Muscle of leg (tissue), 11 donors: Measurements from ENCODE around the gene EDEM1. TPM values are rescaled to one million over a fixed set of nuclear protein-coding genes. Genes with fewer than 3 reads are reported as not detected.
A peak's percentile ranks its signal among the peaks of the same experiment; 100 is the strongest.

Source experiments
- DNase-seq: peaks from one replicate; pipeline ENCODE4 v3.0.0; 2013
- H3K27ac ChIP-seq: one replicate; pipeline ENCODE4 v1.5.1; 2013; ENCODE audit warnings: mild to moderate bottlenecking, low read length, control low read depth
- H3K27me3 ChIP-seq: one replicate; pipeline ENCODE4 v1.6.1; 2013; ENCODE audit warnings: low read length; ENCODE audit not compliant: control insufficient read depth, insufficient read depth
- H3K36me3 ChIP-seq: one replicate; pipeline ENCODE4 v1.6.1; 2013; ENCODE audit warnings: low read length; ENCODE audit not compliant: control insufficient read depth, insufficient read depth
- H3K4me1 ChIP-seq: one replicate; pipeline ENCODE4 v1.6.1; 2013; ENCODE audit warnings: low read length; ENCODE audit not compliant: control insufficient read depth, insufficient read depth
- H3K4me3 ChIP-seq: one replicate; pipeline ENCODE4 v1.5.1; 2013; ENCODE audit warnings: low read length, control low read depth
- H3K9me3 ChIP-seq: replicated peaks from 2 replicates; pipeline ENCODE4 v1.6.1; 2013; ENCODE audit warnings: low read depth, low read length; ENCODE audit not compliant: control insufficient read depth
- WGBS: methylation state at CpG from one replicate; pipeline ENCODE4 v1.1.5; 2013; ENCODE audit warnings: missing lambda C conversion rate; ENCODE audit not compliant: insufficient coverage; 5-methylcytosine and 5-hydroxymethylcytosine counted together
- polyA plus RNA-seq, 8 donors: library from polyadenylated mRNA; unstranded; fragments of 120-200 nt; gene quantifications; one replicate each; pipeline versions ENCODE4 v1.2.1 to v1.2.3, GENCODE V29; 2013; ENCODE audit warnings: inconsistent platforms in 1 of 8, low replicate concordance in 1 of 8; ENCODE audit not compliant: insufficient read length in 8 of 8, insufficient read depth in 1 of 8
- total RNA-seq: library from RNA; stranded (reverse); fragments of 120-200 nt; gene quantifications from one replicate; pipeline ENCODE4 v1.2.4, GENCODE V29; 2013

EDEM1 gene
- total and polyA plus RNA-seq, 9 donors: 6.6 to 13.2 (median 9.1) TPM

- DNase-seq: no peak
- Histone ChIP-seq H3K9me3 (no peaks in the 10 kb centered on the region), H3K36me3 (no peaks in the 10 kb centered on the region), H3K4me1 (no peaks in the 10 kb centered on the region), H3K4me3 (no peak overlapping the region), H3K27me3 (no peaks in the 10 kb centered on the region), H3K27ac (no peak overlapping the region)
- WGBS: no CpG with 5 or more reads among the region's 3 CpGs
Measured at GRCh38 chr3:5248822-5249221, 61.3 kb downstream of the EDEM1 start.

- Histone ChIP-seq H3K4me3 (peak overlapping the region; percentile 2), H3K27ac (no peak overlapping the region), H3K27me3 (no peaks in the 10 kb centered on the region), H3K4me1 (no peaks in the 10 kb centered on the region), H3K9me3 (no peaks in the 10 kb centered on the region), H3K36me3 (no peaks in the 10 kb centered on the region)
- WGBS: 20% methylated on average over 1 of the region's 9 CpGs
- DNase-seq: peak; percentile 30
Measured at GRCh38 chr3:5250467-5251195, 63.1 kb downstream of the EDEM1 start.

GRCh38 chr3:5251196-5251583 is 63.7 kb downstream of the EDEM1 start:
- 71% methylated on average over 1 of the region's 6 CpGs for WGBS
- Histone ChIP-seq H3K27me3 (no peaks in the 10 kb centered on the region), H3K36me3 (no peaks in the 10 kb centered on the region), H3K27ac (no peak overlapping the region), H3K4me1 (no peaks in the 10 kb centered on the region), H3K4me3 (peak overlapping the region; percentile 2), H3K9me3 (no peaks in the 10 kb centered on the region)
- DNase-seq: peak; percentile 9

- Histone ChIP-seq H3K4me3 (no peak overlapping the region), H3K27ac (no peak overlapping the region), H3K36me3 (no peaks in the 10 kb centered on the region), H3K27me3 (no peaks in the 10 kb centered on the region), H3K4me1 (no peaks in the 10 kb centered on the region), H3K9me3 (no peaks in the 10 kb centered on the region)
- no peak for DNase-seq
- WGBS: 80% methylated on average over 1 of the region's 3 CpGs
Measured at GRCh38 chr3:5252131-5252530, 64.6 kb downstream of the EDEM1 start.

- no peak overlapping the region for H3K4me3 ChIP-seq
- no peaks in the 10 kb centered on the region for H3K36me3 ChIP-seq
- no peaks in the 10 kb centered on the region for H3K9me3 ChIP-seq
- no peak for DNase-seq
- no peak overlapping the region for H3K27ac ChIP-seq
- no peaks in the 10 kb centered on the region for H3K27me3 ChIP-seq
- WGBS: 92% methylated on average over 8 of the region's 12 CpGs
- no peaks in the 10 kb centered on the region for H3K4me1 ChIP-seq
Measured at GRCh38 chr3:5254281-5255048, 67.0 kb downstream of the EDEM1 start.

- Histone ChIP-seq H3K9me3 (no peaks in the 10 kb centered on the region), H3K4me1 (no peaks in the 10 kb centered on the region), H3K4me3 (no peak overlapping the region), H3K27me3 (no peaks in the 10 kb centered on the region), H3K36me3 (no peaks in the 10 kb centered on the region), H3K27ac (no peak overlapping the region)
- no peak for DNase-seq
- 100% methylated on average over 1 of the region's 4 CpGs for WGBS
Measured at GRCh38 chr3:5255404-5256344, 68.2 kb downstream of the EDEM1 start.

- no peaks in the 10 kb centered on the region for H3K9me3 ChIP-seq
- no peak overlapping the region for H3K4me3 ChIP-seq
- H3K4me1 ChIP-seq: no peaks in the 10 kb centered on the region
- H3K27me3 ChIP-seq: no peaks in the 10 kb centered on the region
- no peaks in the 10 kb centered on the region for H3K36me3 ChIP-seq
- WGBS: 85% methylated on average over 2 of the region's 3 CpGs
- no peak for DNase-seq
- H3K27ac ChIP-seq: no peak overlapping the region
Measured at GRCh38 chr3:5258526-5258925, 71.0 kb downstream of the EDEM1 start.

- Histone ChIP-seq H3K4me1 (no peaks in the 10 kb centered on the region), H3K27ac (no peak overlapping the region), H3K9me3 (no peaks in the 10 kb centered on the region), H3K4me3 (no peak overlapping the region), H3K36me3 (no peaks in the 10 kb centered on the region), H3K27me3 (no peaks in the 10 kb centered on the region)
- no CpG with 5 or more reads among the region's 2 CpGs for WGBS
- no peak for DNase-seq
Measured at GRCh38 chr3:5260992-5261501, 73.5 kb downstream of the EDEM1 start.

GRCh38 chr3:5262507-5262906 is 75.0 kb downstream of the EDEM1 start:
- 100% methylated on average over 2 of the region's 4 CpGs for WGBS
- DNase-seq: no peak
- Histone ChIP-seq H3K4me1 (no peaks in the 10 kb centered on the region), H3K27ac (no peak overlapping the region), H3K36me3 (no peaks in the 10 kb centered on the region), H3K27me3 (no peaks in the 10 kb centered on the region), H3K9me3 (no peaks in the 10 kb centered on the region), H3K4me3 (no peak overlapping the region)
